22Rv1 (cell line): ENCODE measurements around the gene TRIM39.

Experiments used
- H3K27ac ChIP-seq: fragments of 450-650 bp; 2 replicates; pipeline ENCODE4 v1.5.1; 2017
- CTCF ChIP-seq: fragments of 450-650 bp; IDR thresholded peaks from 2 replicates; pipeline ENCODE4 v1.5.1; 2017; ENCODE audit warnings: mild to moderate bottlenecking
- ZFX ChIP-seq: fragments of 450-650 bp; IDR thresholded peaks from 2 replicates; pipeline ENCODE4 v1.6.1; 2017; ENCODE audit warnings: antibody characterized with exemption, borderline replicate concordance

TRIM39 gene

GRCh38 chr6:30322527-30323501 lies 3.9 kb upstream of the TRIM39 start:
- TF ChIP-seq ZFX, result no peak
- no peak for TF ChIP-seq CTCF

GRCh38 chr6:30323806-30324205 lies 2.9 kb upstream of the TRIM39 start:
- TF ChIP-seq CTCF, result no peak
- TF ChIP-seq ZFX, result no peak
- H3K27ac ChIP-seq, result no peak overlapping the region

More at GRCh38 chr6:30322527-30323501, 3.9 kb upstream of the TRIM39 start:
- no peak overlapping the region for H3K27ac ChIP-seq

- TF ChIP-seq CTCF, result no peak
- no peak for TF ChIP-seq ZFX
- peak overlapping the region; percentile 89 for H3K27ac ChIP-seq
These were observed 1.4 kb upstream of the TRIM39 start for GRCh38 chr6:30325150-30325872.

- peak overlapping the region; percentile 89 for H3K27ac ChIP-seq
- TF ChIP-seq CTCF (no peak), ZFX (no peak)
These were observed 728 bp upstream of the TRIM39 start for GRCh38 chr6:30325873-30326525.

GRCh38 chr6:30327232-30327746 lies 562 bp downstream of the TRIM39 start:
- peak overlapping the region; percentile 89 for H3K27ac ChIP-seq
- TF ChIP-seq ZFX (no peak), CTCF (no peak)

GRCh38 chr6:30328397-30328796 lies 1.7 kb downstream of the TRIM39 start:
- no peak overlapping the region for H3K27ac ChIP-seq
- TF ChIP-seq CTCF (no peak), ZFX (no peak)
